Smooth muscle cell (in vitro differentiated cells): ENCODE data around the gene CACNA1C. TPM values are rescaled to one million over a fixed set of nuclear protein-coding genes. Genes with fewer than 3 reads are reported as not detected.

Source experiments
- DNase-seq: peaks from one replicate; lab custom pipeline; 2025; ENCODE audit not compliant: unreplicated experiment; lab: John Stamatoyannopoulos, UW
- H2AFZ ChIP-seq: fragments of 200-600 bp; sonication (generic); 2 replicates; pipeline ENCODE4 v1.6.0; 2016; ENCODE audit warnings: antibody characterized with exemption, low read depth, mild to moderate bottlenecking
- H3F3A ChIP-seq: fragments of 200-600 bp; sonication (generic); 2 replicates; pipeline ENCODE4 v1.6.0; 2017; ENCODE audit warnings: antibody characterized with exemption, low read depth
- H3K27ac ChIP-seq: fragments of 200-600 bp; sonication (generic); 2 replicates; pipeline ENCODE4 v1.5.1; 2016; ENCODE audit warnings: low read depth, mild to moderate bottlenecking
- H3K27me3 ChIP-seq: fragments of 200-600 bp; sonication (generic); 2 replicates; pipeline ENCODE4 v1.6.1; 2016; ENCODE audit warnings: low read depth, mild to moderate bottlenecking
- H3K36me3 ChIP-seq: fragments of 200-600 bp; sonication (generic); 2 replicates; pipeline ENCODE4 v1.5.1; 2016; ENCODE audit warnings: low read depth
- H3K4me1 ChIP-seq: fragments of 200-600 bp; sonication (generic); 2 replicates; pipeline ENCODE4 v1.5.1; 2016; ENCODE audit warnings: low read depth
- H3K4me2 ChIP-seq: fragments of 200-600 bp; sonication (generic); 2 replicates; pipeline ENCODE4 v1.6.0; 2016; ENCODE audit warnings: mild to moderate bottlenecking
- H3K4me3 ChIP-seq: fragments of 200-600 bp; sonication (generic); 2 replicates; pipeline ENCODE4 v1.5.1; 2016; ENCODE audit warnings: mild to moderate bottlenecking
- H3K79me2 ChIP-seq: fragments of 200-600 bp; sonication (generic); 2 replicates; pipeline ENCODE4 v1.6.0; 2016; ENCODE audit warnings: low read depth, mild to moderate bottlenecking
- H3K9ac ChIP-seq: fragments of 200-600 bp; sonication (generic); 2 replicates; pipeline ENCODE4 v1.6.0; 2016; ENCODE audit warnings: low read depth
- H3K9me3 ChIP-seq: fragments of 200-600 bp; sonication (generic); replicated peaks from 2 replicates; pipeline ENCODE4 v1.5.1; 2016; ENCODE audit warnings: low read depth
- H4K20me1 ChIP-seq: fragments of 200-600 bp; sonication (generic); 2 replicates; pipeline ENCODE4 v1.6.0; 2016; ENCODE audit warnings: low read depth
- WGBS: methylation state at CpG from one replicate; pipeline ENCODE4 v1.1.7; 2016; ENCODE audit warnings: low lambda C conversion rate; 5-methylcytosine and 5-hydroxymethylcytosine counted together
- polyA plus RNA-seq: library from polyadenylated mRNA; unstranded; fragments of >200 nt; fragmentation: Nextera tagmentation; extraction: Ambion mirVana; gene quantifications from 2 replicates; pipeline ENCODE4 v1.2.1, GENCODE V29; 2016
- total RNA-seq: library from RNA; depleted of rRNA; stranded (reverse); fragments of >200 nt; gene quantifications from 2 replicates; pipeline ENCODE4 v1.2.3, GENCODE V29; 2014
- TF ChIP-seq, protein P1 (sequence below): fragments of 200-600 bp; sonication (generic); IDR thresholded peaks from 2 replicates; pipeline ENCODE4 v1.5.1; 2017; ENCODE audit warnings: borderline replicate concordance, mild to moderate bottlenecking, antibody characterized with exemption; ENCODE audit not compliant: insufficient read depth, poor library complexity, severe bottlenecking

The CACNA1C gene
- total and polyA plus RNA-seq, 2 experiments from 2014 or later: 1.6 to 4.5 TPM

DNA sequence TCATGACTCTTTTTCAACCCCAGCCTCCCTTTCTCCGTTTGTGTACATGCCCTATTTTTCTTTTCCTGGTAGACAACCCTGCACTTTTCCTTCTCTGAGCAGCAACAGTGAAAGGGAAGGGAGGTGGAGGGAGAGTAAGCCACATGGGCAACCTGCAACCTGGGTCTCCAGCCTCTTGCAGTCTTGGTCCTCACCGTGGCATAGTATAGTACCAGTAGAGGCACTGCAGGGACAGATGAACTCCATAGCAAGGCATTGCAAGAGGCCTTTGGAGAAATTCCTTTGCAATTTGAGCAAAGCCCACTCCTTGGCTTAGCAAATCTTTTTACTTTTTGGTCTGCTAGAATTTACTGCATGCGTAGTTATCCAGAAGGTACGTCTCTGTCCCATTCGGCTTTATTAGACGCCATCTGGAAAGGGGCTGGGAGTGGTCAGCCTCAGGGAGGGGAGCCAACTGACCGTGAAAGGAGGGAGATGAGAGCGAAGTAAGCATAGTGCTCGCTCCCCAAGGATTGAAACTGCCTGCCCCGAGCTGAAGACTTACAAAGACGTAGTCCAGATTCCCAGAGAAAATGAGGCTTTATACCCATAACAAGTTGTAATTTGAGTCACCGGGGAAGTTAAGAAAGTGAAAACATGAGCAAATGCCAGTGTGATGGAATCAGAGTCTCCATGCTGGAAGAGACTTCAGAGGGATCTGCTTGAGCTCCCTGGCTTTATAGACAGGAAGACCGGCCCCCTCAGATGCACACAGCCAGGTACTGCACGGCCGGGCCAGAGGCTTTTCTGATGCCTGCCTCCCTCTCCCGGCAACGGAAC, 332.0 kb downstream of the CACNA1C start:
- Histone ChIP-seq H3K27me3 (no peaks in the 10 kb centered on the region), H3K4me2 (peak overlapping the region; percentile 79), H3K9me3 (no peaks in the 10 kb centered on the region), H3K4me1 (no peaks in the 10 kb centered on the region), H3K4me3 (peak overlapping the region; percentile 20), H4K20me1 (no peaks in the 10 kb centered on the region), H3F3A (peaks cover 7% of the 10 kb centered on the region), H3K79me2 (no peaks in the 10 kb centered on the region), H3K36me3 (no peaks in the 10 kb centered on the region), H3K9ac (peak overlapping the region; percentile 9), H2AFZ (no peak overlapping the region), H3K27ac (peak overlapping the region; percentile 74)
- TF ChIP-seq, protein P1, sequence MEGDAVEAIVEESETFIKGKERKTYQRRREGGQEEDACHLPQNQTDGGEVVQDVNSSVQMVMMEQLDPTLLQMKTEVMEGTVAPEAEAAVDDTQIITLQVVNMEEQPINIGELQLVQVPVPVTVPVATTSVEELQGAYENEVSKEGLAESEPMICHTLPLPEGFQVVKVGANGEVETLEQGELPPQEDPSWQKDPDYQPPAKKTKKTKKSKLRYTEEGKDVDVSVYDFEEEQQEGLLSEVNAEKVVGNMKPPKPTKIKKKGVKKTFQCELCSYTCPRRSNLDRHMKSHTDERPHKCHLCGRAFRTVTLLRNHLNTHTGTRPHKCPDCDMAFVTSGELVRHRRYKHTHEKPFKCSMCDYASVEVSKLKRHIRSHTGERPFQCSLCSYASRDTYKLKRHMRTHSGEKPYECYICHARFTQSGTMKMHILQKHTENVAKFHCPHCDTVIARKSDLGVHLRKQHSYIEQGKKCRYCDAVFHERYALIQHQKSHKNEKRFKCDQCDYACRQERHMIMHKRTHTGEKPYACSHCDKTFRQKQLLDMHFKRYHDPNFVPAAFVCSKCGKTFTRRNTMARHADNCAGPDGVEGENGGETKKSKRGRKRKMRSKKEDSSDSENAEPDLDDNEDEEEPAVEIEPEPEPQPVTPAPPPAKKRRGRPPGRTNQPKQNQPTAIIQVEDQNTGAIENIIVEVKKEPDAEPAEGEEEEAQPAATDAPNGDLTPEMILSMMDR: peak; percentile 6
- 34% methylated on average over 17 of the region's 17 CpGs for WGBS
- no peak for DNase-seq

DNA sequence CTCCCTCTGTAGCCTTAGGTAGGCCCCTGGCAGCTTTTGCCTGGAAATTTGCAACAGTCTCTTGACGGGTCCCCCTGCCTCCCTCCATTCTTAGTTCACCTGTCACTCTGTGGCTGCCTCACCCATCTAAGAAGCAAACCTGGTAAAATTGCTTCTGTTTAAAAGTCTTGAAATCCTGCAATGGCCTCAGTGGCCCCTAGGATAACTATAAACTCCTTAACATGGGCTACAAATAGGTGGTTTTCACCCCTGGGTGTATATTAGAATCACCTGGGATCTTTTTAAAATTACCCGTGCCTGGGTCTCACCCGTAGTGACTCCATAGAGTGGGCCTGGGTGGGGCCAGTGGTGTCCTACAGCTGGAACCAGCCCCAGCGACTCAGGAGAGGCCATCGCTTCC, 332.7 kb downstream of the CACNA1C start:
- H3K36me3 ChIP-seq: no peaks in the 10 kb centered on the region
- peak overlapping the region; percentile 74 for H3K27ac ChIP-seq
- no peaks in the 10 kb centered on the region for H3K27me3 ChIP-seq
- no peaks in the 10 kb centered on the region for H3K79me2 ChIP-seq
- H3K4me2 ChIP-seq: peak overlapping the region; percentile 79
- H3K4me1 ChIP-seq: no peaks in the 10 kb centered on the region
- H3K9me3 ChIP-seq: no peaks in the 10 kb centered on the region
- no peak for DNase-seq
- H3K4me3 ChIP-seq: no peak overlapping the region
- no peak overlapping the region for H3K9ac ChIP-seq
- TF ChIP-seq, protein P1: no peak
- H3F3A ChIP-seq: peaks cover 7% of the 10 kb centered on the region
- no peak overlapping the region for H2AFZ ChIP-seq
- no peaks in the 10 kb centered on the region for H4K20me1 ChIP-seq
- 91% methylated on average over 5 of the region's 5 CpGs for whole genome bisulfite sequencing

GRCh38 chr12:2386566-2386965, 333.8 kb downstream of the CACNA1C start:
- no peak for DNase-seq
- TF ChIP-seq, protein P1: no peak
- Histone ChIP-seq H3F3A (peaks cover 7% of the 10 kb centered on the region), H3K4me1 (no peaks in the 10 kb centered on the region), H3K36me3 (no peaks in the 10 kb centered on the region), H3K27ac (no peak overlapping the region), H2AFZ (no peak overlapping the region), H3K79me2 (no peaks in the 10 kb centered on the region), H3K9me3 (no peaks in the 10 kb centered on the region), H3K4me2 (no peak overlapping the region), H3K9ac (no peak overlapping the region), H3K4me3 (no peak overlapping the region), H4K20me1 (no peaks in the 10 kb centered on the region), H3K27me3 (no peaks in the 10 kb centered on the region)
- WGBS: 80% methylated on average over 3 of the region's 3 CpGs
